RWPE2 (cell line): ENCODE results near the gene SSTR3.
A peak's percentile ranks its signal among the peaks of the same experiment; 100 is the strongest.
"Not testable (repeated sequence)": the region's sequence is repeated elsewhere in the genome, so short reads cannot be mapped to it uniquely, and the experiment has no call there.

Experiments
- ATAC-seq: fragments of 200-7000 bp; cut with Tn5 transposase; 3 replicates; pipeline ENCODE4 v1.9.1; 2021; ENCODE audit warnings: low read depth
- DNase-seq: peaks from one replicate; pipeline ENCODE4 v3.0.0-alpha.2; 2020; ENCODE audit warnings: low spot score
- H3K27ac ChIP-seq: fragments of 450-650 bp; 2 replicates; pipeline ENCODE4 v1.5.1; 2017; ENCODE audit warnings: mild to moderate bottlenecking; ENCODE audit not compliant: poor library complexity, severe bottlenecking
- H3K27me3 ChIP-seq: fragments of 250-450 bp; sonication (Bioruptor Pico); 2 replicates; pipeline ENCODE4 v1.5.1; 2021; ENCODE audit warnings: mild to moderate bottlenecking, moderate library complexity; ENCODE audit not compliant: insufficient read depth, poor library complexity, severe bottlenecking
- H3K36me3 ChIP-seq: fragments of 250-450 bp; sonication (Bioruptor Pico); 2 replicates; pipeline ENCODE4 v1.5.1; 2020; ENCODE audit warnings: low read depth, mild to moderate bottlenecking, moderate library complexity
- H3K4me1 ChIP-seq: fragments of 250-450 bp; sonication (Bioruptor Pico); 2 replicates; pipeline ENCODE4 v1.5.1; 2021; ENCODE audit warnings: mild to moderate bottlenecking, moderate library complexity; ENCODE audit not compliant: insufficient read depth, poor library complexity, severe bottlenecking
- H3K4me3 ChIP-seq: fragments of 250-450 bp; sonication (Bioruptor Pico); 2 replicates; pipeline ENCODE4 v1.5.1; 2021; ENCODE audit warnings: mild to moderate bottlenecking, moderate library complexity; ENCODE audit not compliant: severe bottlenecking
- H3K9me3 ChIP-seq: fragments of 250-450 bp; sonication (Bioruptor Pico); 2 replicates; pipeline ENCODE4 v1.5.1; 2021; ENCODE audit warnings: mild to moderate bottlenecking, moderate library complexity; ENCODE audit not compliant: severe bottlenecking
- TF ChIP-seq, protein P1 (sequence below): fragments of 450-650 bp; IDR thresholded peaks from one replicate; pipeline ENCODE4 v1.5.1; 2017; ENCODE audit warnings: mild to moderate bottlenecking, moderate library complexity; ENCODE audit not compliant: poor library complexity, severe bottlenecking

Gene SSTR3

GRCh38 chr22:37171662-37172061 is 40.6 kb downstream of the SSTR3 start:
- Histone ChIP-seq H3K9me3 (no peaks in the 10 kb centered on the region), H3K4me3 (no peak overlapping the region), H3K4me1 (no peaks in the 10 kb centered on the region), H3K36me3 (no peaks in the 10 kb centered on the region), H3K27ac (no peak overlapping the region), H3K27me3 (no peaks in the 10 kb centered on the region)
- DNase-seq (peak; percentile 11), ATAC-seq (no peak)
- TF ChIP-seq, protein P1, sequence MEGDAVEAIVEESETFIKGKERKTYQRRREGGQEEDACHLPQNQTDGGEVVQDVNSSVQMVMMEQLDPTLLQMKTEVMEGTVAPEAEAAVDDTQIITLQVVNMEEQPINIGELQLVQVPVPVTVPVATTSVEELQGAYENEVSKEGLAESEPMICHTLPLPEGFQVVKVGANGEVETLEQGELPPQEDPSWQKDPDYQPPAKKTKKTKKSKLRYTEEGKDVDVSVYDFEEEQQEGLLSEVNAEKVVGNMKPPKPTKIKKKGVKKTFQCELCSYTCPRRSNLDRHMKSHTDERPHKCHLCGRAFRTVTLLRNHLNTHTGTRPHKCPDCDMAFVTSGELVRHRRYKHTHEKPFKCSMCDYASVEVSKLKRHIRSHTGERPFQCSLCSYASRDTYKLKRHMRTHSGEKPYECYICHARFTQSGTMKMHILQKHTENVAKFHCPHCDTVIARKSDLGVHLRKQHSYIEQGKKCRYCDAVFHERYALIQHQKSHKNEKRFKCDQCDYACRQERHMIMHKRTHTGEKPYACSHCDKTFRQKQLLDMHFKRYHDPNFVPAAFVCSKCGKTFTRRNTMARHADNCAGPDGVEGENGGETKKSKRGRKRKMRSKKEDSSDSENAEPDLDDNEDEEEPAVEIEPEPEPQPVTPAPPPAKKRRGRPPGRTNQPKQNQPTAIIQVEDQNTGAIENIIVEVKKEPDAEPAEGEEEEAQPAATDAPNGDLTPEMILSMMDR: no peak

DNA sequence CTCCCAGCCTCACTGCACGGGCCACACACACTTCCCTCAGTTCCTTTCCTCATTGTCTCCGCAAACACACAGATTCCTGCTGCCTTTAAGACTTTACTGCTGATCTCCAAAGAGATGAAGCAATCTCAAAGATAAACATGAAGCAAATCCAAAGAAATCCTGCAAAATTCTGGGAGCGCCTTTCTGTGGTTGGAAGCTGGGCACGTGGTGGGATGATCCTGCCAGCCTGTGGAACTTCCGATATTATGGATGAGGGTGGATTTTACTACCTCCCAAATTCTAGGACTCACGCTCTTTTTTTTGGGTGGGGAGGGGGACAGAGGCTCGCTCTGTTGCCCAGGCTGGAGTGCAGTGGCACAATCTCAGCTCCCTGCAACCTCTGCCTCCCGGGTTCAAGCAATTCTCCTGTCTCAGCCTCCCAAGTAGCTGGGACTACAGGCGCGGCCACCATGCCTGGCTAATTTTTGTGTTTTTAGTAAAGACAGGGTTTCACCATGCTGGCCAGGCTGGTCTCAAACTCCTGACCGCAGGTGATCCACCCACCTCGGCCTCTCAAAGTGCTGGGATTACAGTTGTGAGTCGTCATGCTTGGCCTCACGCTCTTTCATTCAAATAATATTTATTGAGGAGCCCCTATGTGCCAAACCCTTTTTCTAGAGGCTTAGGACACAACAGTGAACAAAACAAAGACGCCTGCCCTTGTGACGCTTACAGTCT is 41.4 kb downstream of the SSTR3 start:
- H3K4me1 ChIP-seq, H3K9me3 ChIP-seq, H3K27me3 ChIP-seq, ATAC-seq, H3K27ac ChIP-seq, H3K36me3 ChIP-seq, H3K4me3 ChIP-seq: not testable (repeated sequence)
- DNase-seq: peak; percentile 5

GRCh38 chr22:37169947-37170688 is 42.2 kb downstream of the SSTR3 start:
- ATAC-seq: no peak

GRCh38 chr22:37169406-37169805 is 42.9 kb downstream of the SSTR3 start:
- Histone ChIP-seq H3K9me3 (no peaks in the 10 kb centered on the region), H3K27ac (no peak overlapping the region)
- TF ChIP-seq, protein P1: no peak

More at GRCh38 chr22:37169947-37170688, 42.2 kb downstream of the SSTR3 start:
- H3K36me3 ChIP-seq: no peaks in the 10 kb centered on the region
- no peak overlapping the region for H3K27ac ChIP-seq
- H3K4me3 ChIP-seq: no peak overlapping the region
- H3K4me1 ChIP-seq: no peaks in the 10 kb centered on the region
- H3K9me3 ChIP-seq: no peaks in the 10 kb centered on the region
- DNase-seq: peak; percentile 41
- H3K27me3 ChIP-seq: no peaks in the 10 kb centered on the region
- TF ChIP-seq, protein P1: no peak

GRCh38 chr22:37167981-37168647 is 44.2 kb downstream of the SSTR3 start:
- H3K4me3 ChIP-seq: no peak overlapping the region
- H3K4me1 ChIP-seq: no peaks in the 10 kb centered on the region
- H3K27ac ChIP-seq: no peak overlapping the region
- no peaks in the 10 kb centered on the region for H3K9me3 ChIP-seq
- DNase-seq (peak; percentile 3), ATAC-seq (no peak)
- no peaks in the 10 kb centered on the region for H3K36me3 ChIP-seq
- TF ChIP-seq, protein P1: no peak
- no peaks in the 10 kb centered on the region for H3K27me3 ChIP-seq

More at GRCh38 chr22:37169406-37169805, 42.9 kb downstream of the SSTR3 start:
- H3K4me3 ChIP-seq: no peak overlapping the region
- H3K36me3 ChIP-seq: no peaks in the 10 kb centered on the region
- DNase-seq: peak; percentile 17
- ATAC-seq: no peak
- H3K4me1 ChIP-seq: no peaks in the 10 kb centered on the region
- H3K27me3 ChIP-seq: no peaks in the 10 kb centered on the region
